ENCODE measurements around the gene TACC3. TPM values are rescaled to one million over a fixed set of nuclear protein-coding genes. Genes with fewer than 3 reads are reported as not detected.

TACC3 gene
- total RNA-seq, 2 donors from 2014 or later: 4.3 to 35.6 TPM

DNA sequence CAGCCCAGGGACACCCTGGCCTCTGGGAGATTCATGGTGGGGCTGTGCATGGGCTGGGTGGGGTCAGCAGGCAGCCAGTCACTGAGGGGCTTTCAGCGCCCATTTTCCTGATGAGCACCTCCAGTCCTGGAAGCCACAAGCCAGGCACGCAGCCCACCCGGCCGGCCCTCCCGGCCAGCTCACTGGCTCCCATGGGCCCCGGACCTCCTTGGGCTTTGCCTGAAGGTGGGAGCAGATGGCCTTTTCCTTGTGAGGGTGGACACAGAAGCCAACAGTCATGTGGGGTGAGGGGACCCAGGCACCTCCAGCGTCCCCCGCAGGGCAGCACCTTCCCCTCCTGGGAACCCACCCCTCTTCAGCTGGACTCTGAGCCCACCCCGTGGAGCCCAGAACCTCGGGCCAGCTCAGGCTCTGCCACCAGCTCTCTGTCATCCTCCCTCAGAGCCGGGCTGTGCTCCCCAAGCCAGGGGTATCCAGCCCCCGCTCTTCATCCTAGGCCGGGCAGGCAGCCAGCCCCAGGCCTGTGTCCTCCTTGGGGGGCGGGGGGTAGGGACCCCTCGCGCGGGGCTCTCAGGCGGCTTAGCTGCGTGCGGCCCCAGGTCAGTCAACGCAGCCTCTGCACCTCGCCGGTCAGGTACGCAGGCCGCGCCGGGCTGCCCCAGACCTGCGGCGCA lies 71.0 kb downstream of the TACC3 start:
- Histone ChIP-seq H3K27me3 (replicated peaks; ENCODE audit: insufficient read depth) (no peaks in the 10 kb centered on the region), H3K27ac (no peak overlapping the region), H3K4me1 (replicated peaks) (peaks cover 10% of the 10 kb centered on the region), H3K4me3 (no peak overlapping the region), H3K9me3 (no peaks in the 10 kb centered on the region), H3K36me3 (no peaks in the 10 kb centered on the region)
- no peak for TF ChIP-seq POLR2A (IDR thresholded peaks at IDR 0.05)
- TF ChIP-seq POLR2AphosphoS5 (IDR thresholded peaks at IDR 0.05): no peak
- TF ChIP-seq, protein P1, sequence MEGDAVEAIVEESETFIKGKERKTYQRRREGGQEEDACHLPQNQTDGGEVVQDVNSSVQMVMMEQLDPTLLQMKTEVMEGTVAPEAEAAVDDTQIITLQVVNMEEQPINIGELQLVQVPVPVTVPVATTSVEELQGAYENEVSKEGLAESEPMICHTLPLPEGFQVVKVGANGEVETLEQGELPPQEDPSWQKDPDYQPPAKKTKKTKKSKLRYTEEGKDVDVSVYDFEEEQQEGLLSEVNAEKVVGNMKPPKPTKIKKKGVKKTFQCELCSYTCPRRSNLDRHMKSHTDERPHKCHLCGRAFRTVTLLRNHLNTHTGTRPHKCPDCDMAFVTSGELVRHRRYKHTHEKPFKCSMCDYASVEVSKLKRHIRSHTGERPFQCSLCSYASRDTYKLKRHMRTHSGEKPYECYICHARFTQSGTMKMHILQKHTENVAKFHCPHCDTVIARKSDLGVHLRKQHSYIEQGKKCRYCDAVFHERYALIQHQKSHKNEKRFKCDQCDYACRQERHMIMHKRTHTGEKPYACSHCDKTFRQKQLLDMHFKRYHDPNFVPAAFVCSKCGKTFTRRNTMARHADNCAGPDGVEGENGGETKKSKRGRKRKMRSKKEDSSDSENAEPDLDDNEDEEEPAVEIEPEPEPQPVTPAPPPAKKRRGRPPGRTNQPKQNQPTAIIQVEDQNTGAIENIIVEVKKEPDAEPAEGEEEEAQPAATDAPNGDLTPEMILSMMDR (IDR thresholded peaks at IDR 0.05): no peak
- DNase-seq (ENCODE audit: low spot score): no peak
- 65% methylated on average over 22 of the region's 29 CpGs for WGBS
- intact Hi-C loops (cut with DNase I): no loop called here

DNA sequence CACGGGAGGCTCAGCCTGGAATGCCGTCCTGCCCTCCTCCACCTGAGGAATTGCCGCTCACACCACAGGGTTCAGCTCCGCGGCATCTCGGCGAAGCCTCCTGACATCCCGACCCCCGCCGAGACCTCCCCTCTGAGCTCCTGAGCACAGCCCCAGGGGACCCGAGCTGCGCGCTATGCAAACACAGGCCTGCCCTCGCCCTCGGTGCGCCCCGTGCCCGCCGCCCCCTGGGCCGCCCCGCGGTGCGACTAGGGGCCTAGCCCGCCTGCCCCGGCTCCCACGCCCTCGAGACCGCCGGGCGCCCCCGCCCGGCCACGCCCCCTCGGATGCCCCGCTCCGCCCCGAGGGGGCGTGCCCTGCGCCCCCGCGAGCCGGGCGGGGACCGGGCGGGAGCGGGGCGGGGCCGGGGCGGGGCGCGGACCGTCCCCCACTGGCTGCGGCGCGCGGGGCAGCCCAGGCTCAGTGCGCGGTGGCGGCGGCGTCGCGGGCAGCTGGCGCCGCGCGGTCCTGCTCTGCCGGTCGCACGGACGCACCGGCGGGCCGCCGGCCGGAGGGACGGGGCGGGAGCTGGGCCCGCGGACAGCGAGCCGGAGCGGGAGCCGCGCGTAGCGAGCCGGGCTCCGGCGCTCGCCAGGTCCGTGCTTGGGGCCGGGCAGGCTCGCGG lies 71.6 kb downstream of the TACC3 start, which contains the start of gene FGFR3:
TSS of gene FGFR3 (plus strand) at position 462 of the 664 bp plus-strand sequence. CDS start 642 bp downstream, outside the sequence.
- H3K36me3 ChIP-seq: no peaks in the 10 kb centered on the region
- peak; percentile 12 for TF ChIP-seq POLR2A (IDR thresholded peaks at IDR 0.05)
- TF ChIP-seq, protein P1 (IDR thresholded peaks at IDR 0.05): no peak
- peak; percentile 27 for DNase-seq (ENCODE audit: low spot score)
- intact Hi-C loops (cut with DNase I): no loop called here
- 3% methylated on average over 57 of the region's 95 CpGs for WGBS
- peaks cover 10% of the 10 kb centered on the region for H3K4me1 ChIP-seq (replicated peaks)
- H3K27me3 ChIP-seq (replicated peaks; ENCODE audit: insufficient read depth): no peaks in the 10 kb centered on the region
- H3K27ac ChIP-seq: peak within 1 kb of the TSS in 1 of 2 donors; percentile 31
- H3K9me3 ChIP-seq: no peaks in the 10 kb centered on the region
- H3K4me3 ChIP-seq: peak within 1 kb of the TSS; percentile 32 to 46

GRCh38 chr4:1793496-1793840 lies 72.1 kb downstream of the TACC3 start:
- Histone ChIP-seq H3K9me3 (no peaks in the 10 kb centered on the region), H3K27ac (peak overlapping the region in 1 of 2 donors; percentile 31), H3K4me1 (replicated peaks) (peaks cover 10% of the 10 kb centered on the region), H3K27me3 (replicated peaks; ENCODE audit: insufficient read depth) (no peaks in the 10 kb centered on the region), H3K36me3 (no peaks in the 10 kb centered on the region), H3K4me3 (peak overlapping the region; percentile 32 to 46)
- intact Hi-C loops (cut with DNase I): no loop called here
- WGBS: 1% methylated on average over 37 of the region's 44 CpGs
- peak; percentile 37 for DNase-seq (ENCODE audit: low spot score)
- TF ChIP-seq POLR2AphosphoS5 (IDR thresholded peaks at IDR 0.05): no peak
- no peak for TF ChIP-seq POLR2A (IDR thresholded peaks at IDR 0.05)

DNA sequence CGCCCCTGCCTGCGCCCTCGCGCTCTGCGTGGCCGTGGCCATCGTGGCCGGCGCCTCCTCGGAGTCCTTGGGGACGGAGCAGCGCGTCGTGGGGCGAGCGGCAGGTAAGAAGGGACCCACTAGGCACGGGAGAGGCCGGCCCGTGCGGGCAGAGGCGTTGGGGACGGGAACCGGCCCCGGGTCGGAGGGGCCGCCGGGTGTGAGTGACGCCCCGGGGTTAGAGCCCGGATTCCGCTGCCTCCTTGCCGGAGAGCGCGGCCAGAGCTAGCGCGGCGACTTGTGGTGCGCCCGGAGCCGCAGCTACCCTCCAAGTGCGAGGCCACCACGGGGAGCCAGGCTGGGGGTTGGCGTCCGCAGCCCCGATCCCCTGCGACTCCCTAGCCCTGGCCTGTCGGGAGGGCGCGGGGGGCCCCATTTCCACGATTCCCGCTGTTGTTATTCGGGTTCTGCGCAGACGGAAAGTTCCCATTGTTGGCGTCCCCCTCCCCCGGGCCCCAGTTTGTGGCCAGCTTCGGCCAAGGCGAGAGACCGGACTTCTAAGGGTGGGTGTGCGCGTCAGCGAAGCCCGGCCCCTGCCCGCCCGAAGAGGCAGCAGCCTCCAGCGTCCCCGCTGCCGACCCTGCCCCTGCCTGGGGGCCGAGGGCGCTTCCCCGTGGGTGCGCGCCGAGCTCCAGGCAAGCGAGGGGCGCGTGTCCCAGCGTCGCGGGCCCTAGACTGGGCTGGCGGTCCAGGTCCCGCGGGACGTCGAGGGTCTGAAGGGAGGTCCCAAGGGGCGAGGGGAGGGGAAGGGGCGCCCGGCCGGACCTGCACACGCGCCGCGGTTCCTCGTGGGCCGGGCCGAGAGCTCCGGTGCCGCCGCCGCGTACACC lies 72.9 kb downstream of the TACC3 start:
- Histone ChIP-seq H3K4me1 (replicated peaks) (peaks cover 10% of the 10 kb centered on the region), H3K27ac (peak overlapping the region in 1 of 2 donors; percentile 31), H3K36me3 (no peaks in the 10 kb centered on the region), H3K27me3 (replicated peaks; ENCODE audit: insufficient read depth) (no peaks in the 10 kb centered on the region), H3K9me3 (no peaks in the 10 kb centered on the region), H3K4me3 (peak overlapping the region; percentile 32 to 46)
- intact Hi-C loops (cut with DNase I): no loop called here
- 2% methylated on average over 43 of the region's 101 CpGs for WGBS
- DNase-seq (ENCODE audit: low spot score): no peak
- TF ChIP-seq POLR2A (IDR thresholded peaks at IDR 0.05) (no peak), POLR2AphosphoS5 (IDR thresholded peaks at IDR 0.05) (no peak)
- TF ChIP-seq, protein P1 (IDR thresholded peaks at IDR 0.05): no peak

Small RNA genes lying within 50 kb of the gene (small RNA-seq; reads per million reads assigned to genes)
- gene RF00019: 0 reads per million in 2 donors

Other genes starting within 250 kb of the TACC3 start
- gene FAM53A, start 37.2 kb upstream of the TACC3 start, total RNA-seq: 10 to 100 TPM in 1 of 2 donors, 1 to 10 TPM in 1; 2.3 to 16.8 TPM
- gene SLBP, start 9.2 kb upstream of the TACC3 start, total RNA-seq: 10 to 100 TPM; 46.7 to 84.5 TPM
- gene TMEM129, start 198 bp upstream of the TACC3 start, total RNA-seq: 10 to 100 TPM; 73.7 to 81.7 TPM
- 10 to 100 TPM in 1 of 2 donors, 1 to 10 TPM in 1; 8.7 to 78.2 TPM for gene FGFR3, start 71.8 kb downstream of the TACC3 start, total RNA-seq
- gene LETM1, start 134.6 kb downstream of the TACC3 start, total RNA-seq: 10 to 100 TPM; 32.1 to 63.1 TPM
- 10 to 100 TPM; 18.0 to 75.0 TPM for gene NSD2, start 149.9 kb downstream of the TACC3 start, total RNA-seq